HEK293 (cell line): ENCODE data around the gene ARHGAP30.

Experiments
- CTCF ChIA-PET: fragments of 350-600 bp; formaldehyde crosslinking; extraction: SDS; loops from one replicate; lab custom pipeline; 2021; ENCODE audit warnings: antibody characterized with exemption; lab: Yijun Ruan, JAX
- POLR2A ChIA-PET: fragments of 300-600 bp; formaldehyde crosslinking; extraction: SDS; loops from one replicate; lab custom pipeline; 2020; ENCODE audit warnings: antibody characterized with exemption, inconsistent platforms; lab: Yijun Ruan, JAX
- H3K27ac ChIP-seq: fragments of 200-500 bp; sonication (Bioruptor generic); 2 replicates; pipeline ENCODE4 v1.5.1; 2014; ENCODE audit warnings: low read depth, low read length, control low read depth, inconsistent platforms; ENCODE audit errors: extremely low read depth
- H3K36me3 ChIP-seq, 2 experiments: fragments of 200-500 bp in 1 of 2; sonication (Bioruptor generic) in 1 of 2; 1 replicate in 1 of 2; 2 replicates in 1 of 2; pipeline ENCODE4 v1.5.1; 2014 to 2017; ENCODE audit warnings: inconsistent platforms in 2 of 2, low read length in 2 of 2; ENCODE audit not compliant: control insufficient read depth in 2 of 2, insufficient read depth in 1 of 2
- H3K4me1 ChIP-seq: fragments of 200-500 bp; sonication (Bioruptor generic); 2 replicates; pipeline ENCODE4 v1.5.1; 2014; ENCODE audit warnings: mild to moderate bottlenecking, low read length, inconsistent platforms; ENCODE audit not compliant: control insufficient read depth, insufficient read depth
- H3K4me3 ChIP-seq: 2 replicates; pipeline ENCODE4 v1.5.1; 2011; ENCODE audit warnings: low read depth, mild to moderate bottlenecking, control low read depth, low read length, moderate library complexity
- H3K9me3 ChIP-seq: fragments of 200-500 bp; sonication (Bioruptor generic); 2 replicates; pipeline ENCODE4 v1.5.1; 2014; ENCODE audit warnings: low read depth, low read length, inconsistent platforms; ENCODE audit not compliant: control insufficient read depth, insufficient read depth
- HIC1 ChIP-seq: fragments of 450-650 bp; formaldehyde crosslinking; IDR thresholded peaks from 2 replicates; pipeline ENCODE4 v1.5.1; 2016; ENCODE audit warnings: missing biosample characterization, missing genetic modification characterization
- PATZ1 ChIP-seq: fragments of 450-650 bp; formaldehyde crosslinking; IDR thresholded peaks from 2 replicates; pipeline ENCODE4 v1.5.1; 2016; ENCODE audit warnings: missing biosample characterization, missing genetic modification characterization
- PRDM1 ChIP-seq: fragments of 450-650 bp; formaldehyde crosslinking; IDR thresholded peaks from 2 replicates; pipeline ENCODE4; 2016; ENCODE audit warnings: missing biosample characterization, missing genetic modification characterization
- PRDM6 ChIP-seq: fragments of 450-650 bp; formaldehyde crosslinking; IDR thresholded peaks from 2 replicates; pipeline ENCODE4 v1.5.1; 2017; ENCODE audit warnings: missing biosample characterization, missing genetic modification characterization
- SETDB1 ChIP-seq: IDR thresholded peaks from one replicate; pipeline ENCODE4 v1.6.1; 2017; ENCODE audit warnings: mild to moderate bottlenecking, low read length, moderate library complexity, mixed read lengths; ENCODE audit not compliant: insufficient read length
- TSHZ1 ChIP-seq: fragments of 450-650 bp; formaldehyde crosslinking; IDR thresholded peaks from 2 replicates; pipeline ENCODE4 v1.5.1; 2016; ENCODE audit warnings: missing biosample characterization, missing genetic modification characterization, borderline replicate concordance
- ZFHX2 ChIP-seq: fragments of 450-650 bp; formaldehyde crosslinking; conservative IDR thresholded peaks from 2 replicates; pipeline ENCODE4 v1.5.1; 2016; ENCODE audit warnings: missing biosample characterization, missing genetic modification characterization
- ZNF133 ChIP-seq: fragments of 450-650 bp; formaldehyde crosslinking; IDR thresholded peaks from 2 replicates; pipeline ENCODE4 v1.5.1; 2016; ENCODE audit warnings: missing biosample characterization, missing genetic modification characterization
- ZNF175 ChIP-seq: fragments of 450-650 bp; formaldehyde crosslinking; IDR thresholded peaks from 2 replicates; pipeline ENCODE4 v1.5.1; 2016; ENCODE audit warnings: missing biosample characterization, missing genetic modification characterization
- ZNF184 ChIP-seq: fragments of 450-650 bp; IDR thresholded peaks from 2 replicates; pipeline ENCODE4 v1.5.1; 2018; ENCODE audit warnings: missing biosample characterization, mild to moderate bottlenecking, missing genetic modification characterization
- ZNF2 ChIP-seq: fragments of 450-650 bp; formaldehyde crosslinking; IDR thresholded peaks from 2 replicates; pipeline ENCODE4 v1.5.1; 2016; ENCODE audit warnings: missing biosample characterization, missing genetic modification characterization
- ZNF239 ChIP-seq: fragments of 450-650 bp; formaldehyde crosslinking; IDR thresholded peaks from 2 replicates; pipeline ENCODE4 v1.5.1; 2016; ENCODE audit warnings: missing biosample characterization, missing genetic modification characterization
- ZNF248 ChIP-seq: fragments of 450-650 bp; formaldehyde crosslinking; IDR thresholded peaks from 2 replicates; pipeline ENCODE4 v1.5.1; 2017; ENCODE audit warnings: missing biosample characterization, missing genetic modification characterization
- ZNF324 ChIP-seq: fragments of 450-650 bp; formaldehyde crosslinking; IDR thresholded peaks from 2 replicates; pipeline ENCODE4 v1.5.1; 2016; ENCODE audit warnings: missing biosample characterization, missing genetic modification characterization
- ZNF341 ChIP-seq: fragments of 450-650 bp; formaldehyde crosslinking; IDR thresholded peaks from 2 replicates; pipeline ENCODE4; 2016; ENCODE audit warnings: low read depth, missing biosample characterization, missing genetic modification characterization
- ZNF350 ChIP-seq: fragments of 450-650 bp; formaldehyde crosslinking; IDR thresholded peaks from 2 replicates; pipeline ENCODE4 v1.5.0; 2017; ENCODE audit warnings: missing biosample characterization, mild to moderate bottlenecking, missing genetic modification characterization
- ZNF426 ChIP-seq: fragments of 450-650 bp; formaldehyde crosslinking; IDR thresholded peaks from 2 replicates; pipeline ENCODE4 v1.5.1; 2017; ENCODE audit warnings: missing biosample characterization, missing genetic modification characterization, mild to moderate bottlenecking, inconsistent platforms, moderate library complexity
- ZNF449 ChIP-seq: fragments of 450-650 bp; formaldehyde crosslinking; IDR thresholded peaks from 2 replicates; pipeline ENCODE4 v1.5.1; 2017; ENCODE audit warnings: missing biosample characterization, mild to moderate bottlenecking, missing genetic modification characterization, moderate library complexity
- ZNF518A ChIP-seq: fragments of 450-650 bp; formaldehyde crosslinking; conservative IDR thresholded peaks from 2 replicates; pipeline ENCODE4 v1.5.1; 2016; ENCODE audit warnings: low read depth, missing biosample characterization, missing genetic modification characterization

The ARHGAP30 gene

GRCh38 chr1:161114556-161114955 is 44.9 kb upstream of the ARHGAP30 start:
- no peak for TF ChIP-seq ZNF175
- no peak for TF ChIP-seq PRDM1
- no peak for TF ChIP-seq ZNF426
- TF ChIP-seq ZNF518A (tag by site-specific recombination), result no peak
- no peak for TF ChIP-seq ZNF239 (tag by site-specific recombination)
- no peak for TF ChIP-seq TSHZ1
- no peak for TF ChIP-seq ZNF2
- no peak for TF ChIP-seq PRDM6 (tag by site-specific recombination)
- no peak for TF ChIP-seq HIC1
- no peak for TF ChIP-seq ZNF133 (tag by site-specific recombination)
- TF ChIP-seq ZNF341 (tag by site-specific recombination), result no peak
- TF ChIP-seq ZNF449 (tag by site-specific recombination), result no peak
- no peak for TF ChIP-seq SETDB1
- TF ChIP-seq ZNF184 (tag by site-specific recombination), result no peak
- TF ChIP-seq PATZ1, result no peak
- no peak for TF ChIP-seq ZNF350
- TF ChIP-seq ZNF324 (tag by site-specific recombination), result no peak
- no peak for TF ChIP-seq ZNF248 (tag by site-specific recombination)
- no peak for TF ChIP-seq ZFHX2 (tag by site-specific recombination)
- Histone ChIP-seq H3K27ac (no peak overlapping the region), H3K9me3 (no peaks in the 10 kb centered on the region), H3K4me1 (peaks cover 9% of the 10 kb centered on the region), H3K36me3 (peaks cover 0 to 16% of the 10 kb centered on the region in 2 experiments; a peak in 2 of 3 replicates), H3K4me3 (no peak overlapping the region)
- POLR2A ChIA-PET, result interaction anchor here (0.7 to 1.5 kb wide), 2 partner anchors 10 to 21 kb away, joined by 3 read pairs; no protein-coding TSS in a partner anchor
- CTCF ChIA-PET, result interaction anchor here (1.2 kb wide), 1 partner anchor 22 kb away, joined by 3 read pairs; no protein-coding TSS in a partner anchor
